Caco-2 (cell line): Measurements from ENCODE around the gene PNP. TPM values are rescaled to one million over a fixed set of nuclear protein-coding genes. Genes with fewer than 3 reads are reported as not detected.
A peak's percentile ranks its signal among the peaks of the same experiment; 100 is the strongest.

Experiments
- Bru-seq: library from RNA; stranded (reverse); fragments of 400-500 nt; gene quantifications from one replicate; lab custom pipeline; 2021; lab: Mats Ljungman, UMichigan
- BruChase-seq, 2 experiments: library from RNA; stranded (reverse); fragments of 400-500 nt; gene quantifications; one replicate each; lab custom pipeline; 2021; lab: Mats Ljungman, UMichigan
- BruUV-seq: library from RNA; stranded (reverse); fragments of 400-500 nt; replicated peaks from 2 replicates; lab custom pipeline; 2021; lab: Mats Ljungman, UMichigan
- CTCF ChIA-PET: fragments of 300-600 bp; sonication (Branson Sonifier 250); formaldehyde crosslinking; loops from one replicate; lab custom pipeline; 2022; ENCODE audit warnings: antibody characterized with exemption; lab: Charles Lee
- POLR2A ChIA-PET: fragments of 300-600 bp; sonication (Branson Sonifier 250); formaldehyde crosslinking; loops from one replicate; lab custom pipeline; 2022; ENCODE audit warnings: antibody characterized with exemption; lab: Charles Lee
- DNase-seq, 2 experiments: peaks; one replicate each; pipeline versions ENCODE4 v3.0.0 to v3.0.0-alpha.2; 2020 to 2022
- H3K27me3 ChIP-seq: replicated peaks from 2 replicates; pipeline ENCODE4 v1.6.0; 2011; ENCODE audit warnings: low read length; ENCODE audit not compliant: control insufficient read depth, insufficient read depth
- H3K36me3 ChIP-seq: 2 replicates; pipeline ENCODE4 v1.5.1; 2011; ENCODE audit warnings: low read length; ENCODE audit not compliant: control insufficient read depth, insufficient read depth
- H3K4me1 ChIP-seq: fragments of 250-450 bp; sonication (Bioruptor Pico); 2 replicates; pipeline ENCODE4 v1.5.1; 2020; ENCODE audit warnings: mild to moderate bottlenecking
- H3K4me3 ChIP-seq: 2 replicates; pipeline ENCODE4 v1.5.1; 2011; ENCODE audit warnings: low read depth, mild to moderate bottlenecking, control low read depth, low read length
- H3K9me3 ChIP-seq: fragments of 250-450 bp; sonication (Bioruptor Pico); 2 replicates; pipeline ENCODE4 v1.5.1; 2020; ENCODE audit warnings: mild to moderate bottlenecking, moderate library complexity
- H3K27ac Mint-ChIP-seq: one replicate; pipeline ENCODE4 v1.8.0; 2022; ENCODE audit warnings: mixed read lengths; ENCODE audit not compliant: unreplicated experiment
- H3K27me3 Mint-ChIP-seq: one replicate; pipeline ENCODE4 v1.8.0; 2022; ENCODE audit warnings: mixed read lengths; ENCODE audit not compliant: insufficient read depth, unreplicated experiment
- H3K36me3 Mint-ChIP-seq: one replicate; pipeline ENCODE4 v1.8.0; 2022; ENCODE audit warnings: mild to moderate bottlenecking, mixed read lengths; ENCODE audit not compliant: insufficient read depth, unreplicated experiment
- H3K4me1 Mint-ChIP-seq: one replicate; pipeline ENCODE4 v1.8.0; 2022; ENCODE audit warnings: low read depth, mixed read lengths; ENCODE audit not compliant: unreplicated experiment
- H3K4me3 Mint-ChIP-seq: one replicate; pipeline ENCODE4 v1.8.0; 2022; ENCODE audit warnings: mild to moderate bottlenecking, moderate library complexity, mixed read lengths; ENCODE audit not compliant: unreplicated experiment
- H3K9me3 Mint-ChIP-seq: one replicate; pipeline ENCODE4 v1.8.0; 2022; ENCODE audit warnings: mixed read lengths; ENCODE audit not compliant: unreplicated experiment
- intact Hi-C: fragments of 100-400 bp; cut with micrococcal nuclease; formaldehyde crosslinking; loops from one replicate; pipeline ENCODE4 v1.10.0; 2022; ENCODE audit not compliant: unreplicated experiment
- long read RNA-seq: library from polyadenylated mRNA; stranded (forward); transcript quantifications from one replicate; pipeline ENCODE4 v2.0.0, GENCODE V29; 2022
- total RNA-seq: library from RNA; stranded (reverse); gene quantifications from 2 replicates; pipeline ENCODE4 v1.2.3, GENCODE V29; 2022
- TF ChIP-seq, protein P1 (sequence below), 2 experiments: fragments of 200-600 bp in 1 of 2; IDR thresholded peaks; 1 replicate in 1 of 2; 2 replicates in 1 of 2; pipeline versions ENCODE4 v1.5.1 to v1.8.0; 2011 to 2022; ENCODE audit warnings: antibody characterized with exemption in 1 of 2, control low read depth in 1 of 2, inconsistent platforms in 1 of 2, low read depth in 1 of 2, low read length in 1 of 2, mild to moderate bottlenecking in 1 of 2, moderate library complexity in 1 of 2; ENCODE audit not compliant: insufficient read depth in 1 of 2, severe bottlenecking in 1 of 2, unreplicated experiment in 1 of 2

PNP gene
- total RNA-seq (59.1 and 67.2 TPM in 2 replicates), Bru-seq, nascent RNA (percentile 86 among the genes with signal in this experiment), BruChase-seq, experiment 1, labeled RNA remaining after a 2-hour chase (percentile 88 among the genes with signal in this experiment), BruChase-seq, experiment 2, labeled RNA remaining after a 6-hour chase (percentile 90 among the genes with signal in this experiment)
- long read RNA-seq, transcript PNP-201 (6 exons, 1,509 nt), result major isoform, 50 of 56 reads
- long read RNA-seq, partial matches to known transcripts, result 3 of 56 reads
- long read RNA-seq, other reads (novel, unspliced or antisense), result 2 of 56 reads

DNA sequence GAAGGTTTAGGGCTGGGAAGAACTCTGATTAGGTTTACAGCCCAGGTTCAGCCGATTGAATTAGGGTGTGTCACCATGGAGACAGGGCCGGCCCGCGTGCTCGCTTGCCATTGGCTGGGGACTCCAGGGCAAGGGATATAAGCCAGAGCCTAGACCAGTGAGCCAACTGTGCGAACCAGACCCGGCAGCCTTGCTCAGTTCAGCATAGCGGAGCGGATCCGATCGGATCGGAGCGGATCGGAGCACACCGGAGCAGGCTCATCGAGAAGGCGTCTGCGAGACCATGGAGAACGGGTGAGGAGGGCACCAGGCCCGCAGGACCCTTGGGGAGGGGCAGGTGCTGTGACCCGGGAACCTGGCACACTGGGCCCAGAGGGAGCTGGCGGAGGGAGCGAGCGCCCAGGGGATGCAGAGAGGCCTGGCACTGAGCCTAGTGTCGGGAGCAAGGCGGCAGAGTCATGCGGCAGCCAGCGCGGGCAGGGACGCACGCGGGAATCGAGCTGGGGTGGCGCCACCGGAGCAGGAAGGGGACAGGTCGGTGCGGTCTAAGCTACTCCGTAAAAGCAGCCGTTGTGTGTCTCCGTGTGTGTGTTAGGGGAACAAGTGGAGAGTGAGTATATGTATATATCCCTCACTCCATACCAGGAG is at the start of gene PNP:
Gene PNP (plus strand): TSS at position 165 of the 648 bp plus-strand sequence. CDS start 119 bp downstream, at position 284.
- TF ChIP-seq, protein P1, sequence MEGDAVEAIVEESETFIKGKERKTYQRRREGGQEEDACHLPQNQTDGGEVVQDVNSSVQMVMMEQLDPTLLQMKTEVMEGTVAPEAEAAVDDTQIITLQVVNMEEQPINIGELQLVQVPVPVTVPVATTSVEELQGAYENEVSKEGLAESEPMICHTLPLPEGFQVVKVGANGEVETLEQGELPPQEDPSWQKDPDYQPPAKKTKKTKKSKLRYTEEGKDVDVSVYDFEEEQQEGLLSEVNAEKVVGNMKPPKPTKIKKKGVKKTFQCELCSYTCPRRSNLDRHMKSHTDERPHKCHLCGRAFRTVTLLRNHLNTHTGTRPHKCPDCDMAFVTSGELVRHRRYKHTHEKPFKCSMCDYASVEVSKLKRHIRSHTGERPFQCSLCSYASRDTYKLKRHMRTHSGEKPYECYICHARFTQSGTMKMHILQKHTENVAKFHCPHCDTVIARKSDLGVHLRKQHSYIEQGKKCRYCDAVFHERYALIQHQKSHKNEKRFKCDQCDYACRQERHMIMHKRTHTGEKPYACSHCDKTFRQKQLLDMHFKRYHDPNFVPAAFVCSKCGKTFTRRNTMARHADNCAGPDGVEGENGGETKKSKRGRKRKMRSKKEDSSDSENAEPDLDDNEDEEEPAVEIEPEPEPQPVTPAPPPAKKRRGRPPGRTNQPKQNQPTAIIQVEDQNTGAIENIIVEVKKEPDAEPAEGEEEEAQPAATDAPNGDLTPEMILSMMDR (IDR thresholded peaks at IDR 0.05; ENCODE audit: insufficient read depth in 1 of 2, low read depth in 1 of 2, low read length in 1 of 2, severe bottlenecking in 1 of 2, unreplicated experiment in 1 of 2), result no peak
- intact Hi-C loops, result loop anchor here (1.0 to 2.0 kb wide), 3 partner anchors 8 to 56 kb away; partner anchors contain the start of genes PIP4P1 and TEP1
- no peaks in the 10 kb centered on the region for H3K27me3 ChIP-seq
- Mint-ChIP-seq H3K4me1 (peaks cover 21% of the 10 kb centered on the region), H3K27me3 (no peaks in the 10 kb centered on the region), H3K4me3 (peak within 1 kb of the TSS; percentile 83), H3K36me3 (peaks cover 49% of the 10 kb centered on the region), H3K27ac (peak within 1 kb of the TSS; percentile 90), H3K9me3 (no peaks in the 10 kb centered on the region)
- peak; percentile 94 for DNase-seq
- H3K9me3 ChIP-seq, result no peaks in the 10 kb centered on the region
- peak within 1 kb of the TSS; percentile 90 for H3K4me3 ChIP-seq
- BruUV-seq, result TSS peak; percentile 36
- ChIA-PET CTCF (interaction anchor here (0.6 to 1.3 kb wide), 3 partner anchors 40 to 126 kb away, joined by 3 to 6 read pairs (median 5); partner anchors contain the start of gene PARP2), POLR2A (interaction anchor here (0.5 to 2.9 kb wide), 11 partner anchors 8 to 137 kb away, joined by 3 to 33 read pairs (median 4); partner anchors contain the start of genes APEX1, OSGEP, PARP2 and PIP4P1)
- H3K36me3 ChIP-seq, result no peaks in the 10 kb centered on the region
- H3K4me1 ChIP-seq, result peaks cover 9% of the 10 kb centered on the region

DNA sequence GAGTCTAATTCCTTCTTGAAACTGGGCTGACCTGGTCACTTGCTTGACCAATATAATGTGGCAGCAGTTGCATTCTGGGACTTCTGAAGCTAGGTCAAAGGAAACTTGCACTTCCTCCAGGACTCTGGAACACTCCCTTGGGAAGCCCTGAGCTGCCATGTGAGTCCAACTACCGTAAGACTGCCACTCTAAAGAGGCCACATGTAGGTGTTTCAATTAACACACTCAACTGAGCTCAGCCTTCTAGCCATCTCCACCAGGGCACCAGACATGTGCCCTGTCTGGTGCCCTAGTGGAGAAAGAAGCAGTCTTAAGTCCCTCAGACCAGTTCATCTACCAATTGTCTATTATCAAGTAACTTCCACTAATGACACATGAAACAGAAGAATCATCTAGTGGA is 49.8 kb upstream of the PNP start:
- Mint-ChIP-seq H3K27ac (peak overlapping the region; percentile 85), H3K36me3 (no peaks in the 10 kb centered on the region), H3K4me1 (peaks cover 27% of the 10 kb centered on the region), H3K27me3 (no peaks in the 10 kb centered on the region), H3K4me3 (peak overlapping the region; percentile 42), H3K9me3 (no peaks in the 10 kb centered on the region)
- ChIA-PET CTCF (no interaction called here), POLR2A (no interaction called here)
- Histone ChIP-seq H3K36me3 (no peaks in the 10 kb centered on the region), H3K4me3 (no peak overlapping the region), H3K9me3 (no peaks in the 10 kb centered on the region), H3K27me3 (no peaks in the 10 kb centered on the region), H3K4me1 (peaks cover 44% of the 10 kb centered on the region)
- TF ChIP-seq, protein P1 (IDR thresholded peaks at IDR 0.05; ENCODE audit: insufficient read depth in 1 of 2, low read depth in 1 of 2, low read length in 1 of 2, severe bottlenecking in 1 of 2, unreplicated experiment in 1 of 2), result no peak
- no peak for DNase-seq
- intact Hi-C loops, result loop anchor here (2.0 to 10.0 kb wide), 3 partner anchors 13 to 263 kb away; partner anchors contain the start of gene RNASE4
- no TSS peak for BruUV-seq

DNA sequence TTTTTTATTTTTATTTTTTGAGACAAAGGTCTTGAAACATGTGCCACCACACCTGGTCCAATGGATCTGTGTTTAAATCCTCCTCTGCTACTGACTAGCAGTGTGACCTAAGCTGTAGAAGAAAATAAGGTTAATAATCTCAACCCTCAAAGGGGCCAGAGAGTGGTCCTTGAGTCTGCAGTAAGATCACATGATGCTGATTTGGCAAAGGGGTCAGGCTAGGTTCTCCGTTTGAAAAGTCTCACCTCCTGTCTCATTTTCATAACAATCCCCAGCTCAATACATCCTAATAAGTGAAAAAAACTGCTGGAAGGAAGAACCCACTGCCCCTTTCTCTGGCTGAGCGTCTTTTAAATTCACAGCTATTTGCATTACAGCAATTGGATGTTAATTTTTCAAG is 47.9 kb upstream of the PNP start:
- H3K9me3 ChIP-seq, result no peaks in the 10 kb centered on the region
- intact Hi-C loops, result no loop called here
- TF ChIP-seq, protein P1 (IDR thresholded peaks at IDR 0.05; ENCODE audit: insufficient read depth in 1 of 2, low read depth in 1 of 2, low read length in 1 of 2, severe bottlenecking in 1 of 2, unreplicated experiment in 1 of 2), result no peak
- H3K27me3 ChIP-seq, result no peaks in the 10 kb centered on the region
- Mint-ChIP-seq H3K4me1 (peaks cover 33% of the 10 kb centered on the region), H3K27ac (no peak overlapping the region), H3K9me3 (no peaks in the 10 kb centered on the region), H3K27me3 (no peaks in the 10 kb centered on the region), H3K4me3 (no peak overlapping the region), H3K36me3 (no peaks in the 10 kb centered on the region)
- ChIA-PET POLR2A (interaction anchor here (1.1 kb wide), 1 partner anchor 34 kb away, joined by 4 read pairs; no protein-coding TSS in a partner anchor), CTCF (interaction anchor here (0.6 kb wide), 1 partner anchor 91 kb away, joined by 4 read pairs; no protein-coding TSS in a partner anchor)
- peaks cover 52% of the 10 kb centered on the region for H3K4me1 ChIP-seq
- no peaks in the 10 kb centered on the region for H3K36me3 ChIP-seq
- DNase-seq, result no peak
- no TSS peak for BruUV-seq
- H3K4me3 ChIP-seq, result no peak overlapping the region
